ENCODE measurements around the gene TAOK2.
A peak's percentile ranks its signal among the peaks of the same experiment; 100 is the strongest.
"Not testable (repeated sequence)": the region's sequence is repeated elsewhere in the genome, so short reads cannot be mapped to it uniquely, and the experiment has no call there.

TAOK2 gene

GRCh38 chr16:29950806-29951461 is 22.7 kb upstream of the TAOK2 start:
- Histone ChIP-seq H3K4me3 (replicated peaks; ENCODE audit: low read depth, low read length) (no peak overlapping the region), H3K36me3 (ENCODE audit: control insufficient read depth, insufficient read depth, low read length) (no peaks in the 10 kb centered on the region), H3K27me3 (replicated peaks; ENCODE audit: control insufficient read depth, insufficient read depth, low read length) (no peaks in the 10 kb centered on the region)
- TF ChIP-seq CTCF (IDR thresholded peaks at IDR 0.05; ENCODE audit: insufficient read depth, low read length, poor library complexity, severe bottlenecking) = no peak
- DNase-seq (ENCODE audit: extremely low read depth, insufficient read length) = no peak

GRCh38 chr16:29951625-29952365 is 21.9 kb upstream of the TAOK2 start:
- H3K4me3 ChIP-seq (replicated peaks; ENCODE audit: low read depth, low read length) = no peak overlapping the region
- H3K36me3 ChIP-seq (ENCODE audit: control insufficient read depth, insufficient read depth, low read length) = no peaks in the 10 kb centered on the region
- H3K27me3 ChIP-seq (replicated peaks; ENCODE audit: control insufficient read depth, insufficient read depth, low read length) = no peaks in the 10 kb centered on the region
- no peak for DNase-seq (ENCODE audit: extremely low read depth, insufficient read length)
- TF ChIP-seq CTCF (IDR thresholded peaks at IDR 0.05; ENCODE audit: insufficient read depth, low read length, poor library complexity, severe bottlenecking) = no peak

GRCh38 chr16:29958756-29959155 is 14.9 kb upstream of the TAOK2 start:
- Histone ChIP-seq H3K27me3 (replicated peaks; ENCODE audit: control insufficient read depth, insufficient read depth, low read length) (no peaks in the 10 kb centered on the region), H3K4me3 (replicated peaks; ENCODE audit: low read depth, low read length) (no peak overlapping the region), H3K36me3 (ENCODE audit: control insufficient read depth, insufficient read depth, low read length) (no peaks in the 10 kb centered on the region; the same call in 1 of the 2 replicates)
- no peak for TF ChIP-seq CTCF (IDR thresholded peaks at IDR 0.05; ENCODE audit: insufficient read depth, low read length, poor library complexity, severe bottlenecking)
- no peak for DNase-seq (ENCODE audit: extremely low read depth, insufficient read length)

GRCh38 chr16:29959293-29959692 is 14.4 kb upstream of the TAOK2 start:
- H3K36me3 ChIP-seq (ENCODE audit: control insufficient read depth, insufficient read depth, low read length) = no peaks in the 10 kb centered on the region; the same call in 1 of the 2 replicates
- no peak for DNase-seq (ENCODE audit: extremely low read depth, insufficient read length)
- no peak for TF ChIP-seq CTCF (IDR thresholded peaks at IDR 0.05; ENCODE audit: insufficient read depth, low read length, poor library complexity, severe bottlenecking)
- no peak overlapping the region for H3K4me3 ChIP-seq (replicated peaks; ENCODE audit: low read depth, low read length)
- H3K27me3 ChIP-seq (replicated peaks; ENCODE audit: control insufficient read depth, insufficient read depth, low read length) = no peaks in the 10 kb centered on the region

GRCh38 chr16:29959821-29960220 is 13.8 kb upstream of the TAOK2 start:
- H3K27me3 ChIP-seq (replicated peaks; ENCODE audit: control insufficient read depth, insufficient read depth, low read length); H3K36me3 ChIP-seq (ENCODE audit: control insufficient read depth, insufficient read depth, low read length); H3K4me3 ChIP-seq (replicated peaks; ENCODE audit: low read depth, low read length); DNase-seq (ENCODE audit: extremely low read depth, insufficient read length): not testable (repeated sequence)

GRCh38 chr16:29961127-29961478 is 12.6 kb upstream of the TAOK2 start:
- peak overlapping the region; percentile 88; the same call in 1 of the 2 replicates for H3K4me3 ChIP-seq (replicated peaks; ENCODE audit: low read depth, low read length)
- H3K36me3 ChIP-seq (ENCODE audit: control insufficient read depth, insufficient read depth, low read length) = no peaks in the 10 kb centered on the region; the same call in 1 of the 2 replicates
- no peak for DNase-seq (ENCODE audit: extremely low read depth, insufficient read length)
- H3K27me3 ChIP-seq (replicated peaks; ENCODE audit: control insufficient read depth, insufficient read depth, low read length) = no peaks in the 10 kb centered on the region
- TF ChIP-seq CTCF (IDR thresholded peaks at IDR 0.05; ENCODE audit: insufficient read depth, low read length, poor library complexity, severe bottlenecking) = no peak

Measured in GM06990 (cell line).